D341Med (cell line): Measurements from ENCODE around the gene MIXL1.
"Not testable (repeated sequence)": the region's sequence is repeated elsewhere in the genome, so short reads cannot be mapped to it uniquely, and the experiment has no call there.

Experiments used
- DNase-seq: peaks from one replicate; pipeline ENCODE4 v3.0.0; 2012; ENCODE audit warnings: low spot score

The MIXL1 gene

GRCh38 chr1:226215239-226215638 lies 8.2 kb upstream of the MIXL1 start:
- DNase-seq, result no peak

GRCh38 chr1:226216056-226216455 lies 7.4 kb upstream of the MIXL1 start:
- no peak for DNase-seq

- DNase-seq, result no peak
Measured at GRCh38 chr1:226217273-226217672, 6.2 kb upstream of the MIXL1 start.

GRCh38 chr1:226220473-226221189 lies 2.8 kb upstream of the MIXL1 start:
- DNase-seq, result no peak

- no peak for DNase-seq
Measured at GRCh38 chr1:226222686-226223085, 778 bp upstream of the MIXL1 start.

- DNase-seq, result peak; percentile 89
Measured at GRCh38 chr1:226223786-226224244, 351 bp downstream of the MIXL1 start.

GRCh38 chr1:226226601-226227000 lies 3.1 kb downstream of the MIXL1 start:
- DNase-seq, result no peak

GRCh38 chr1:226233293-226233692 lies 9.8 kb downstream of the MIXL1 start:
- DNase-seq, result no peak

- DNase-seq, result no peak
Measured at GRCh38 chr1:226233806-226234205, 10.3 kb downstream of the MIXL1 start.

- DNase-seq, result no peak
Measured at GRCh38 chr1:226236826-226237225, 13.4 kb downstream of the MIXL1 start.

GRCh38 chr1:226239421-226239820 lies 16.0 kb downstream of the MIXL1 start:
- no peak for DNase-seq

GRCh38 chr1:226248091-226248490 lies 24.6 kb downstream of the MIXL1 start:
- no peak for DNase-seq

GRCh38 chr1:226248796-226249195 lies 25.3 kb downstream of the MIXL1 start:
- no peak for DNase-seq

- DNase-seq, result no peak
Measured at GRCh38 chr1:226250511-226250910, 27.0 kb downstream of the MIXL1 start.

- DNase-seq, result not testable (repeated sequence)
Measured at GRCh38 chr1:226252841-226253240, 29.4 kb downstream of the MIXL1 start.

- no peak for DNase-seq
Measured at GRCh38 chr1:226253933-226254332, 30.5 kb downstream of the MIXL1 start.

GRCh38 chr1:226255380-226255779 lies 31.9 kb downstream of the MIXL1 start:
- DNase-seq, result no peak

GRCh38 chr1:226261818-226262217 lies 38.4 kb downstream of the MIXL1 start:
- DNase-seq, result no peak

- DNase-seq, result no peak
Measured at GRCh38 chr1:226268421-226269124, 45.1 kb downstream of the MIXL1 start.

- DNase-seq, result peak; percentile 43
Measured at GRCh38 chr1:226272233-226272902, 48.9 kb downstream of the MIXL1 start.

GRCh38 chr1:226274138-226274537 lies 50.7 kb downstream of the MIXL1 start:
- DNase-seq, result no peak

GRCh38 chr1:226276077-226276682 lies 52.7 kb downstream of the MIXL1 start:
- no peak for DNase-seq
